IPS-15b (cell line): Measurements from ENCODE around the gene ATG14.
"Not testable (repeated sequence)": the region's sequence is repeated elsewhere in the genome, so short reads cannot be mapped to it uniquely, and the experiment has no call there.

Source experiments
- H3K27me3 ChIP-seq: one replicate; pipeline ENCODE4 v1.6.1; 2013; ENCODE audit warnings: low read length; ENCODE audit not compliant: control insufficient read depth, insufficient read depth
- H3K36me3 ChIP-seq: one replicate; pipeline ENCODE4 v1.6.1; 2013; ENCODE audit warnings: low read length; ENCODE audit not compliant: control insufficient read depth, insufficient read depth
- H3K4me1 ChIP-seq: one replicate; pipeline ENCODE4 v1.6.1; 2013; ENCODE audit warnings: mild to moderate bottlenecking, low read length; ENCODE audit not compliant: control insufficient read depth, insufficient read depth
- H3K4me3 ChIP-seq: one replicate; pipeline ENCODE4 v1.5.1; 2013; ENCODE audit warnings: low read depth, low read length
- H3K9ac ChIP-seq: one replicate; pipeline ENCODE4 v1.6.1; 2013; ENCODE audit warnings: low read depth, mild to moderate bottlenecking, low read length
- H3K9me3 ChIP-seq: one replicate; pipeline ENCODE4 v1.6.1; 2013; ENCODE audit warnings: mild to moderate bottlenecking, low read length; ENCODE audit not compliant: control insufficient read depth, insufficient read depth

ATG14 gene

DNA sequence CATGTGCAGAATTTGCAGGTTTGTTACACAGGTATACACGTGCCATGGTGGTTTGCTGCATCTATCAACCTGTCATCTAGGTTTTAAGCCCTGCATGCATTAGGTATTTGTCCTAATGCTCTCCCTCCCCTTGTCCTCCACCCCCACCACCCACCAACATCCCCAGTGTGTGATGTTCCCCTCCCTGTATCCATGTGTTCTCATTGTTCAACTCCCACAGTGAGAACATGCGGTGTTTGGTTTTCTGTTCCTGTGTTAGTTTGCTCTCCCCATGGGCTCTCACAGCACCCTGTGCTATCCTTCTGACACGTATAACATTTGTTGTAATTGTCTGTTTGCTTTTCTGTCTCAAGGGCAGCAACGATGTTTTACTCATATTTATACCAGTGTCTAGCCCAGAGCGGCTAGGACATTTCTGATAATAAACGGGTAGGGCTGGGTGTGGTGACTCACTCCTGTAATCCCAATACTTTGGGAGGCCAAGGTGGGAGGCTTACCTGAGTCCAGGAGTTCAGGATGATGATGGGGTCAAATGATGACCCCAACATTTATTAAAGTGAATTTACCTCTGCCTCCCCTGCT, 67.0 kb downstream of the ATG14 start:
- not testable (repeated sequence) for H3K4me3 ChIP-seq, H3K9me3 ChIP-seq, H3K27me3 ChIP-seq, H3K36me3 ChIP-seq, H3K9ac ChIP-seq, H3K4me1 ChIP-seq

DNA sequence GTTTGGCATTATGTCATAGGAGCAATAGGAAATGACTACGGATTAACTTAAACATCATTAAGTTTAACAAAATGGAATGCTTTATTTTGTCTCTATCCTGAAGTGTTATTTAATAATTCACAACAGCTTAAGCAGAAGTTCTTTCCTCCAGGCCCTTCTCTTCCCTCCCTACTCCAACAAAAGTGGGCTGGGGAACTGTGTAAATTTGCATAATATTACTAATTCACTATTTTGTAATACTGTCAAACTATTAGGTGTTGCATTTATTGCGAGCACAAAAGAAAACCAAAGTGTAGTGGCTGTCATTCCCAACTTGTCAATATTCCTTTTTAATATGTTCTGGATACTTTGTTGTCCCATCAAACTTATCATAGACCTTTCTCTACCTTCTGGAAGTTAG, 69.8 kb downstream of the ATG14 start:
- peaks cover 6% of the 10 kb centered on the region for H3K4me1 ChIP-seq
- H3K36me3 ChIP-seq, result no peaks in the 10 kb centered on the region
- H3K9me3 ChIP-seq, result no peaks in the 10 kb centered on the region
- H3K27me3 ChIP-seq, result no peaks in the 10 kb centered on the region
- no peak overlapping the region for H3K4me3 ChIP-seq
- no peak overlapping the region for H3K9ac ChIP-seq

DNA sequence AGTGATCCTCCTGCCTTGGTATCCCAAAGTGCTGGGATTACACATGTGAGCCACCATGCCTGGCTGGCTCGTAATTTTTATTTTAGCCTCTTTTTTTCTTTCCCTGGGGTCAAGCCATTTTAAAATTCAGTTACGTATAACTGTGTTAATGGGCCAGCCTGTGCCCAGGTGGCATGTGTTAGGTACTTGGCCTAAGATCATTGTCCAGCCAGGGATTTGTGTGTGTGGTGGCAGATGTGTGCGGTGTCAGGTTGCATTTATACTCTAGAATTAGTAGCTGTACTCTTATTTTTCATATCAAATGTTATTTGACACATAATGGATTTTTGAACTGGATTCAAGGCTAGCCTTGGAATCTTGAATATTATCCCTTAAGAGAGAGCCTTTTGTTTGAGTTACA, 71.1 kb downstream of the ATG14 start:
- no peaks in the 10 kb centered on the region for H3K9me3 ChIP-seq
- H3K36me3 ChIP-seq, result no peaks in the 10 kb centered on the region
- no peak overlapping the region for H3K9ac ChIP-seq
- no peaks in the 10 kb centered on the region for H3K27me3 ChIP-seq
- no peak overlapping the region for H3K4me3 ChIP-seq
- peaks cover 6% of the 10 kb centered on the region for H3K4me1 ChIP-seq

DNA sequence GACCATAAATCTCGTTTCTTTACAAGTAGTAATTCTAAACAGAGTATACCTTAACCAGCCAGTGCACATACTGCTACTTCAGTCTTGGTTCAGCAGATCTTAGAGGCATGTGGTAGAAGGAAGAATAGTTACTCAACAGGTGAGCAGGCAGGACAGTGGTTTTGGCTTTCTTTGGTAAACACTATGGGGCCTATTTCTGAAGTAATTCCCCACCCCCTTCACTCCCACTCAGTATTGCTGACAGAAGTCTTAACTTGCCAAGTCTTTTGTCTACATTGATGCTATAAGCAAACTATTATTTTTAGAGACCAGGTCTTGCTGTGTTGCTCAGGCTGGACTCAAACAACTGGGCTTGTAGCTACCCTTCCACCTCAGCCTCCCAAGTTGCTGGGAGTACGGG, 71.9 kb downstream of the ATG14 start:
- Histone ChIP-seq H3K27me3 (no peaks in the 10 kb centered on the region), H3K9ac (no peak overlapping the region), H3K4me3 (no peak overlapping the region), H3K36me3 (no peaks in the 10 kb centered on the region), H3K9me3 (no peaks in the 10 kb centered on the region), H3K4me1 (peaks cover 6% of the 10 kb centered on the region)

DNA sequence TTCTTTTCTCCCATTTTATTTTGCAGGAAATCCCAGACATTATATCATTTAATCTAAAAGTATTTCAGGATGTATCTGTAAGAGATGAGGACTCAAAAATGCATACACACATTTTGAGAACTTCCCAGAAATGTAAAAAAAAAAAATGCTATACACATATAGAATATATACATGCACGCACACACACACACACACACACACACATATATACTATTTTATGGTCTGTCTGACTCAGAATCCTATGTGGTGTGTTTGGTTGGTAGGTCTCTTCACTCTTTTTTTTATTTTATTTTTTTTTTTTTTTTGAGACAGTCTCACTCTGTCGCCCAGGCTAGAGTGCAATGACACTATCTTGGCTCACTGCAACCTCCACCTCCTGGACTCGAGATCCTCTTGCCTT, 74.9 kb downstream of the ATG14 start:
- Histone ChIP-seq H3K4me1 (peaks cover 6% of the 10 kb centered on the region), H3K36me3 (no peaks in the 10 kb centered on the region), H3K27me3 (no peaks in the 10 kb centered on the region), H3K9ac (no peak overlapping the region), H3K4me3 (no peak overlapping the region), H3K9me3 (no peaks in the 10 kb centered on the region)

DNA sequence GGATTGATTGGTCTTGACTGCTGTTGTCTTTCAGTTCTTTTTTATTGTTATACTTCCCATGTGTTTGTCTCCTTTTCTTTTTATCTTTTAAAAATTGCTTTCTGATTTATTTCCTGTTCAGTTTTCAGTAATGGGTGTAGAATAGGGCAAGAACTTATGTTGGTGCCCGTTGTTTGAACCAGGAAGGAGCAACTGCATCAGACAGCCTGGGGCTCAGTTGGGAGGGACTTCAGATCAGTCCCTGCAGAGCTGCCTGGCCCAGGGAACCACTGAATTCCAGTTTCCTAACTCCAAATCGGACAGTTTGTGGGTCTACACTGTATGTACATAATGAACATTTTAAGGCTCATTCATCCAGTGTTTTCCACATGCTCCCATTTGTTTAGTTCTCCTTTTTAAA, 75.5 kb downstream of the ATG14 start:
- H3K4me3 ChIP-seq, result no peak overlapping the region
- no peaks in the 10 kb centered on the region for H3K9me3 ChIP-seq
- H3K9ac ChIP-seq, result no peak overlapping the region
- no peaks in the 10 kb centered on the region for H3K27me3 ChIP-seq
- peaks cover 6% of the 10 kb centered on the region for H3K4me1 ChIP-seq
- H3K36me3 ChIP-seq, result no peaks in the 10 kb centered on the region

DNA sequence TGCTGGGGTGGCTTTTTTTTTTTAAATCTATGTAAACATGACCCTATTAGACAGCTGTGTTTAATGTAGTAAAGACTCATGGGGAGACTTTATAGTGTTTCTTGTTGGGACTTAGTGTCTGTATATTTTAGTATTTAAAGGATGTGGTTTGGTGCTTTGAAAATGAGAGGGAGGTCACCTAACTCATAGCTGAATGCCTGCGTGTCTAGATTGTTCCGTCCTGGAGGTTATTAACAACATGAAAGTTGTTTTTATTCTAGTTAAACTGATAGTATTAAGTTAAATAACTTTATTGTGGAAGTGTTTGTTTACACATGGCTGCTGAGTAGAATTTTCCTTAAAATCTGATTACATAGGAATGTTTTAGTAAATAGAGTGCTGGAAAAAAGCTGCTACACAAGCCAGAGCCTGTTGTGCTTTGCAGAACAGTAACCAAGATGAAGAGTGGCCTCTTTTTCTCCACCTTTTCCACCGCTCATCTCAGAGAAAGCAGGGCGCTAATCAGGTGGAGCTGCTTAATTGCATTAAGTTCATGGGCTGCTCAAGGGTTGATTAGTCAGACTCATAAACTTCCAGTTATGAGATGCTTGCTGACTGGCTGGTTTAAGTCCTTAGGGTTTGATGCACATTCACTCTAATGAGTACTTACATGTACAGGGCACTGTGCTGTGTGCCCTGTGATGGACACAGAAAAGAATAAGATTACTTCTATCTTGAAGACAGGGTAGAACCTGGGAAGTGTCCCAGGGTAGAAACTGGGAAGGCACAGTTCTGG, 77.7 kb downstream of the ATG14 start:
- no peaks in the 10 kb centered on the region for H3K27me3 ChIP-seq
- no peaks in the 10 kb centered on the region for H3K9me3 ChIP-seq
- H3K4me3 ChIP-seq, result no peak overlapping the region
- H3K4me1 ChIP-seq, result peaks cover 1% of the 10 kb centered on the region
- H3K9ac ChIP-seq, result no peak overlapping the region
- H3K36me3 ChIP-seq, result no peaks in the 10 kb centered on the region

DNA sequence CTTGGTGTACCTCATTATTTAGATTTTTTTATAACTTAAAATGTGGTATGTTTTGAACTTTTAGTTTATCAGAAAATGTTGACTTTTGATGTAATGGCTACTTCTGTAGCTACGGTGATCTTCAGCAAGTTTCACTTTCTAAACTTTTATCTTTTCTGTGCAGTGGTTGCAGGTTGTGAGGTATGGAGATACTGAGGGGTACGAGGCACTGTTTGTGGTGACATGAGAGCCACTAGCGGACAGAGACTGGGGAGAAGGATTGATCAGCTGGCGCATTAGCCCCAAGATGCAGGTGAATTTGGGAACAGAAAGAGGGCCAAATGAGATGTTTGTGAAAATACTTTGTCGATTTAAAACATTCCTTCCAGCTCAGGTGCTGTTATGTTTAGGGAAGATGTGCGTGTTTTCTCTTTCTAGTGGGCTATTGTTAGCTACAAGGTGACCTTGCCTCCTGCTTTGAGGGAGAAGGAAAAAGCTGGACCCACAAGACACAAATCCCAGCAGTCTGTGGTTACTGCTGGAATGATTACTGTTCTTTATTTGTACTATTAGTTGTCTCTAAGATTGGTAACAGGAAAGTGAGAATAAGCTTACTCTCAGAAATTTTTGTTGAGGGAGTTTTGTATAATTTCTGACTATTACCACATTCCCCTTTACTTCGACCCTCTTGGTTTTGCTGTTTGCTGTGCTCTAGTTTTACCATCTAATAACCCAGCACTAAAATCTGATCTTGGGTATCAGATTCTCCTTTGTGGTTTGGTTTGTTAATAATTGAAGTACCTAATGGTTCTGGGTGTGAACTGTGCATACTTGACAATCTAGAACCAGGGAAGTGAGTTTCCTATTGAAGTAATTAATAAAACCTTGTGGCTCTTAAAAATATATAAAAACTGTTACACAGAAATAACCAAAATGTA, 78.7 kb downstream of the ATG14 start:
- H3K36me3 ChIP-seq, result no peaks in the 10 kb centered on the region
- no peaks in the 10 kb centered on the region for H3K9me3 ChIP-seq
- H3K27me3 ChIP-seq, result no peaks in the 10 kb centered on the region
- H3K4me3 ChIP-seq, result no peak overlapping the region
- H3K4me1 ChIP-seq, result peaks cover 5% of the 10 kb centered on the region
- no peak overlapping the region for H3K9ac ChIP-seq

DNA sequence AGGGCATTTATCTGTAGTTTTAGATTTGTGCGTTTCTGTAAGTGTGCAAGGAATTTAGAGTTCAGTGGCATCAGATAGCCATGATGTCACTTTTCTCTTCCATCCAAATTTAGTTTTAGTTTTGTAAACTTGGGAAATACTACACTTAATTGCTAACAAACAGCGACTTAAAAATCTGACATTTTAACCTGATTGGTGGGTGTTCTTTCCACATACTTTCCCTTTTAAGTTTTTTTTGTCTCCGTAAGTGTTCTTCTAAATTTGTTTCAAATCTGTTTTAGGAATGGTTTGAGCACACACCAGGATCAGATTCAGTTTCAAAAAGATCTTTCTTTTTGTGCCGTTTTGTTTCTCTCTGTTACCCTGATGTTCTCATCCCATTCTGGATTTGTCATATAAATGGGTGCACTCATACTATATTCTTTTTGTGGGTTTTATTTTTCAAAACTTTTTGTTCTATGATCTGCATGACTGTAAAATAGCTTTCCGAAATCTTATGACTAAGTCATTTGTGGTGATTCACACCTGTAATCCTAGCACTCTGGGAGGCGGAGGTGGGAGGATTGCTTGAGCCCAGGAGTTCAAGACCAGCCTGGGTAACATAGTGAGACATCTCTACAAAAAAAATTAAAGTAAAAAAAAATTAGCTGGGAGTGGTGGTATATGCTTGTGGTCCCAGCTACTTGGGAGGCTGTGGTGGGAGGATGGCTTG, 81.5 kb downstream of the ATG14 start:
- peaks cover 5% of the 10 kb centered on the region for H3K4me1 ChIP-seq
- no peak overlapping the region for H3K4me3 ChIP-seq
- no peaks in the 10 kb centered on the region for H3K9me3 ChIP-seq
- H3K27me3 ChIP-seq, result no peaks in the 10 kb centered on the region
- no peaks in the 10 kb centered on the region for H3K36me3 ChIP-seq
- H3K9ac ChIP-seq, result no peak overlapping the region

DNA sequence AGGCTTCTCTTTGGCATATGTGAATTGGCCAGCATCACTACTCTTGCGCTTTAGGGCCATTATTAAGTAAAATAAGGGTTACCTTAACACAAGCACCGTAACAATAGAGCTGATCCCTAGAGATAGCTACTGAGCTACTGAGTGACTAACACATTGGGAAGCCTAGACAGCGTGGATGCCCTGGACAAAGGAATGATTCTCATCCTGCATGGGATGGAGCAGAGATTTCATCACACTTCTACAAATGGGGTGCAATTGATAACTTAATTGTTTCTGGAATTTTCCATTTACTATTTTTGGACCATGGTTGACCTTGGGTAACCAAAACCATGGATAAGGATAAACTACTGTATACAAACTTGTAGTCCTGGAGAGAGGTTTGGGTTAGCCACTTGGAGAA, 83.3 kb downstream of the ATG14 start:
- H3K4me3 ChIP-seq, result no peak overlapping the region
- H3K9ac ChIP-seq, result no peak overlapping the region
- no peaks in the 10 kb centered on the region for H3K27me3 ChIP-seq
- peaks cover 5% of the 10 kb centered on the region for H3K4me1 ChIP-seq
- H3K36me3 ChIP-seq, result no peaks in the 10 kb centered on the region
- H3K9me3 ChIP-seq, result no peaks in the 10 kb centered on the region

DNA sequence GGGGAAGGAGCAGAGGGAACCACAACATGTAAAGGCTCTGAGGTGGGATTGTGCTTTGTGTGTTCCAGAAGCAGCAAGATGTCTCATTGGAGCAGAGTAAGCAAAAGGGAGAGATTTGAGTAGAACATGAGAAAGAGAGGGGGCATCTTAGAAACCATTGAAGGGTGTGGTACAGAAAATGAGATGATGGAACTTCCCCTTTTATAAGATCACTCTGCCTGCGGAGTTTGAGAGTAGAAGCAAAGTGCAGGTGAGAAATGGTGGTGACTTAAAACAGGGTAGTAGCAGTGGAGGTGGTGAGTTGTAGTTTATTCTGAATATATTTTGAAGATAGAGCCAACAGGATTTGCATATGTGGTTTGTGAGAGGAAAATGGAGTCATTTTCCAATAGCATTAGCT, 84.5 kb downstream of the ATG14 start:
- no peaks in the 10 kb centered on the region for H3K9me3 ChIP-seq
- H3K27me3 ChIP-seq, result no peaks in the 10 kb centered on the region
- H3K9ac ChIP-seq, result no peak overlapping the region
- no peak overlapping the region for H3K4me3 ChIP-seq
- no peaks in the 10 kb centered on the region for H3K36me3 ChIP-seq
- H3K4me1 ChIP-seq, result peaks cover 6% of the 10 kb centered on the region
